ENCODE data around the gene IP6K3.

The IP6K3 gene

DNA sequence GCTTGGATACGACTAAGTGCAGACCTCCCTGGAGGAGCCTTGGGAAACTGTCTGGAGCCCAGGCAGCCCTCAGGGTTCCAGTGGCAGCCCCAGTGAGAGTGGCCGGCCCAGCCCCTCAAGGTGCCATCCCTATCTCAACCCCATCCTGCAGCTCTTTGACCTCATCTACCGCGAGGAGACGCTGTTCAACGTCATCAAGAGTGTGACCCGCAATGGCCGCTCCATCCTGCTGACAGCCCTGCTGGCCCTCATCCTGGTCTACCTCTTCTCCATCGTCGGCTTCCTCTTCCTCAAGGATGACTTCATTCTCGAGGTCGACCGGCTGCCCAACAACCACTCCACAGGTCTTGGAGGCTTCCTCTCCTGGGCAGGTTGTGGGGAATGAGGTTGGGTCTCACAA, 55.9 kb downstream of the IP6K3 start:
- H3K4me3 ChIP-seq (replicated peaks; ENCODE audit: low read depth, low read length): no peak overlapping the region
- DNase-seq (ENCODE audit: low read depth): no peak
- TF ChIP-seq, protein P1, sequence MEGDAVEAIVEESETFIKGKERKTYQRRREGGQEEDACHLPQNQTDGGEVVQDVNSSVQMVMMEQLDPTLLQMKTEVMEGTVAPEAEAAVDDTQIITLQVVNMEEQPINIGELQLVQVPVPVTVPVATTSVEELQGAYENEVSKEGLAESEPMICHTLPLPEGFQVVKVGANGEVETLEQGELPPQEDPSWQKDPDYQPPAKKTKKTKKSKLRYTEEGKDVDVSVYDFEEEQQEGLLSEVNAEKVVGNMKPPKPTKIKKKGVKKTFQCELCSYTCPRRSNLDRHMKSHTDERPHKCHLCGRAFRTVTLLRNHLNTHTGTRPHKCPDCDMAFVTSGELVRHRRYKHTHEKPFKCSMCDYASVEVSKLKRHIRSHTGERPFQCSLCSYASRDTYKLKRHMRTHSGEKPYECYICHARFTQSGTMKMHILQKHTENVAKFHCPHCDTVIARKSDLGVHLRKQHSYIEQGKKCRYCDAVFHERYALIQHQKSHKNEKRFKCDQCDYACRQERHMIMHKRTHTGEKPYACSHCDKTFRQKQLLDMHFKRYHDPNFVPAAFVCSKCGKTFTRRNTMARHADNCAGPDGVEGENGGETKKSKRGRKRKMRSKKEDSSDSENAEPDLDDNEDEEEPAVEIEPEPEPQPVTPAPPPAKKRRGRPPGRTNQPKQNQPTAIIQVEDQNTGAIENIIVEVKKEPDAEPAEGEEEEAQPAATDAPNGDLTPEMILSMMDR (IDR thresholded peaks at IDR 0.05; ENCODE audit: low read length, missing control alignments): no peak

GRCh38 chr6:33689879-33690278, 56.8 kb downstream of the IP6K3 start:
- TF ChIP-seq, protein P1 (IDR thresholded peaks at IDR 0.05; ENCODE audit: low read length, missing control alignments): no peak
- no peak for DNase-seq (ENCODE audit: low read depth)

DNA sequence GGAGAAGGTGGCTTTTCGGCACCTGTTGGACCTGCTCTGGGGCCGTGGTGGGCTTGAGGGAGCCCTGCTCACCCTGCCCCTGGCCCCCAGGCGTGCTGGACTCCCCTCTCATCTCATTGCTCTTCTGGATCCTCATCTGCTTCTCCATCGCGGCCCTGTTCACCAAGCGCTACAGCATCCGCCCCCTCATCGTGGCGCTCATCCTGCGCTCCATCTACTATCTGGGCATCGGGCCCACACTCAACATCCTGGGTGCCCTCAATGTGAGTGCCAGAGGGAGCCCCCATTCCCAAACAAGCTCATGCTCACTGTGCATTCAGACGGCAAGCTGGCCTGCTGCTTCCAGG, 57.6 kb downstream of the IP6K3 start:
- DNase-seq (ENCODE audit: low read depth): no peak
- H3K4me3 ChIP-seq (replicated peaks; ENCODE audit: low read depth, low read length): no peak overlapping the region
- TF ChIP-seq, protein P1 (IDR thresholded peaks at IDR 0.05; ENCODE audit: low read length, missing control alignments): no peak

More at GRCh38 chr6:33689879-33690278, 56.8 kb downstream of the IP6K3 start:
- H3K4me3 ChIP-seq (replicated peaks; ENCODE audit: low read depth, low read length): no peak overlapping the region

- no peak for DNase-seq (ENCODE audit: low read depth)
- TF ChIP-seq, protein P1 (IDR thresholded peaks at IDR 0.05; ENCODE audit: low read length, missing control alignments): no peak
- H3K4me3 ChIP-seq (replicated peaks; ENCODE audit: low read depth, low read length): no peak overlapping the region
These were observed 58.1 kb downstream of the IP6K3 start for GRCh38 chr6:33688451-33689147.

GRCh38 chr6:33688006-33688405, 58.7 kb downstream of the IP6K3 start:
- TF ChIP-seq, protein P1 (IDR thresholded peaks at IDR 0.05; ENCODE audit: low read length, missing control alignments): no peak

GRCh38 chr6:33686981-33687975, 59.4 kb downstream of the IP6K3 start:
- no peak for DNase-seq (ENCODE audit: low read depth)
- H3K4me3 ChIP-seq (replicated peaks; ENCODE audit: low read depth, low read length): no peak overlapping the region
- TF ChIP-seq, protein P1 (IDR thresholded peaks at IDR 0.05; ENCODE audit: low read length, missing control alignments): no peak

More at GRCh38 chr6:33688006-33688405, 58.7 kb downstream of the IP6K3 start:
- no peak for DNase-seq (ENCODE audit: low read depth)
- H3K4me3 ChIP-seq (replicated peaks; ENCODE audit: low read depth, low read length): no peak overlapping the region

All from fibroblast of pulmonary artery (primary cell).